Immature natural killer cell (primary cell): ENCODE measurements around the gene CNTN2. TPM values are rescaled to one million over a fixed set of nuclear protein-coding genes. Genes with fewer than 3 reads are reported as not detected.

Experiments used
- DNase-seq, 3 donors: peaks; one replicate each; pipeline ENCODE4 v3.0.0; 2022; ENCODE audit warnings: mixed read lengths in 1 of 3
- H3K27ac Mint-ChIP-seq, 6 donors: one replicate each; pipeline ENCODE4 v1.8.0; 2020; ENCODE audit warnings: mixed read lengths in 6 of 6, mild to moderate bottlenecking in 5 of 6, inconsistent platforms in 4 of 6, moderate library complexity in 3 of 6
- H3K27me3 Mint-ChIP-seq, 3 donors: one replicate each; pipeline ENCODE4 v1.8.0; 2020 to 2021; ENCODE audit warnings: low read depth in 3 of 3, mild to moderate bottlenecking in 3 of 3, mixed read lengths in 3 of 3, moderate library complexity in 3 of 3, inconsistent platforms in 1 of 3
- H3K36me3 Mint-ChIP-seq, 3 donors: one replicate each; pipeline ENCODE4 v1.8.0; 2020; ENCODE audit warnings: mixed read lengths in 3 of 3, inconsistent platforms in 2 of 3, mild to moderate bottlenecking in 2 of 3
- H3K4me1 Mint-ChIP-seq, 2 donors: one replicate each; pipeline ENCODE4 v1.8.0; 2020; ENCODE audit warnings: inconsistent platforms in 2 of 2, mild to moderate bottlenecking in 2 of 2, mixed read lengths in 2 of 2, moderate library complexity in 1 of 2
- H3K4me3 Mint-ChIP-seq, 5 donors: one replicate each; pipeline ENCODE4 v1.8.0; 2020; ENCODE audit warnings: mild to moderate bottlenecking in 5 of 5, mixed read lengths in 5 of 5, inconsistent platforms in 3 of 5, moderate library complexity in 3 of 5
- H3K9me3 Mint-ChIP-seq, 6 donors: one replicate each; pipeline ENCODE4 v1.8.0; 2020; ENCODE audit warnings: mild to moderate bottlenecking in 6 of 6, mixed read lengths in 6 of 6, inconsistent platforms in 4 of 6, moderate library complexity in 3 of 6
- polyA plus RNA-seq, 3 donors: library from polyadenylated mRNA; unstranded; fragments of 300-500 nt; fragmentation: Illumina TruSeq; gene quantifications; one replicate each; pipeline ENCODE4 v1.2.3, GENCODE V29; 2021

Gene CNTN2
- polyA plus RNA-seq, 3 donors from 2014 or later: not detected

DNA sequence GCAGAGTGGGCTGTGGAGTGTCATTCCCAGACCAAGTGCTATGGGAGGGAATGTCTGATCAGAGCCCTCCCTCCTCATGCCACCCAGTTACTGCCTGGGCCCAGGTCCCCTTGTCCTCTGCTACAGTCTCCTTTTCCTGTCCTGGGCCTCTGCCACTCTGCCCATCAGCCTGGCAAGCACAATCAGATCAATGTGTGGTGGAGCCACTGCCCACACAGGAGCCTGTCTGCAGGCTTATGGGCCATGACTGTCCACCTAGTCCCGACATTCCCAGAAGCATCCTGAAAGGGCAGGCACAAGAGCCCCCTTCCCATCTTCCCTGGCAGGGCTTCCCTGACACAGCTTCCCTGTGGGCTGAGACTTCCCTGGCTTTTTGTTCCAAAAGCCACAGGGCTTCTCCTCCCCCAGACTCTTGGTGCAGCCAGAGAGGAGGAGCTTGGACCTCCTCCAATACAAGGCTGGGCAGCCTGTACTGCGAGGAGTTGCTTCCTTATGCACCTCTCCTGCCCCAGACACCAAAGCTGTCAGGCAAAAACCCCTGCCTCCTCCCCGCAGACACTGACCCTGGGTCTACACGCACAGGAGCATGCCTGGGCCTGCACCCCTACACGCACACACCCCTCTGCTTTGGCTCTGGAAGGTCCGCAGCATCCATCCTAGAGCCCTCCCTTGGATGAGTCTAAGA lies 29.2 kb upstream of the CNTN2 start:
- H3K27ac Mint-ChIP-seq: no peak overlapping the region
- H3K4me3 Mint-ChIP-seq: no peak overlapping the region

DNA sequence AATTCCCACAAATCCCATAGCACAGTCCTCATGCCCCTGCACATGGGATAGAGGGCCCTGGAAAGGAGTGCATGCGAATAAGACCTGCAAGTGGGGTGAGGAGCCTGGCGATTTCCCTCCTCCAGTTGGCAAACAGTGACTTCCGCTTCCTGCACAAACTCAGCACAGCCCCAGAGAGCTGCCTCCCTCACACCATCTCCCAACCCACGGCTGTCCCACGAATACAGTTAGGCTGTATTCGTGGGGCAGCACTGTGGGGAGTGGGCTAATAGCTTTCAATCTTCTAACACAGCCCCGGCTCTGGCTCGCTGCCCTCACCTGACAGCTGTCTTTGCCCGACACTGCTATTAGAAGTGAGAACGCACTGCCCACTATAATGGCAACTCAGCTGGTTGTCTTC lies 28.2 kb upstream of the CNTN2 start:
- Mint-ChIP-seq H3K4me1 (no peaks in the 10 kb centered on the region), H3K4me3 (no peak overlapping the region), H3K27ac (no peak overlapping the region), H3K36me3 (no peaks in the 10 kb centered on the region), H3K27me3 (peaks cover 0 to 6% (median 2%) of the 10 kb centered on the region in 3 donors), H3K9me3 (no peaks in the 10 kb centered on the region)
- no peak for DNase-seq

More for the DNA sequence above, 29.2 kb upstream of the CNTN2 start:
- DNase-seq: no peak
- Mint-ChIP-seq H3K9me3 (no peaks in the 10 kb centered on the region), H3K27me3 (peaks cover 0 to 6% (median 3%) of the 10 kb centered on the region in 3 donors), H3K36me3 (no peaks in the 10 kb centered on the region), H3K4me1 (no peaks in the 10 kb centered on the region)

DNA sequence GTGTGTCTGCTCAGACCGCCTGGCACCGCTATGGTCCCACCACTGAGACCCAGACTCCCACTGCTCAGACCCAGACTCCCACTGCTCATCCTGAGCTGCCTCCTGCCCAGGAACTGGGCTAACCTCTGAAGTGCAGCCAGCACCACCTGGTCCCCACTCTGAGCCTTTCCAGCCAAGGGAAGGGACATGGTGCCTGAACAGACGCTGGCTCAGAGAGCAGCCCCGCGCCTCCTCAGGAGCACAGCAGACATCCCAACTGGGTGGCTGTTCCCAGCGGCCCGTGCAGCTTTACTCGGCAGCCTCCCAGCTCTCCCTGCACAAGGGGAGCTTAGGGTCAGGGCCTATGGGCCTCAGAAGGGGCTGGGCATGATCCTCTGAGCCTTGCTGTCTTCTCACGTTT lies 27.8 kb upstream of the CNTN2 start:
- Mint-ChIP-seq H3K36me3 (no peaks in the 10 kb centered on the region), H3K4me3 (no peak overlapping the region), H3K4me1 (no peaks in the 10 kb centered on the region), H3K27ac (no peak overlapping the region), H3K27me3 (peaks cover 0 to 6% (median 6%) of the 10 kb centered on the region in 3 donors), H3K9me3 (no peaks in the 10 kb centered on the region)
- DNase-seq: no peak

DNA sequence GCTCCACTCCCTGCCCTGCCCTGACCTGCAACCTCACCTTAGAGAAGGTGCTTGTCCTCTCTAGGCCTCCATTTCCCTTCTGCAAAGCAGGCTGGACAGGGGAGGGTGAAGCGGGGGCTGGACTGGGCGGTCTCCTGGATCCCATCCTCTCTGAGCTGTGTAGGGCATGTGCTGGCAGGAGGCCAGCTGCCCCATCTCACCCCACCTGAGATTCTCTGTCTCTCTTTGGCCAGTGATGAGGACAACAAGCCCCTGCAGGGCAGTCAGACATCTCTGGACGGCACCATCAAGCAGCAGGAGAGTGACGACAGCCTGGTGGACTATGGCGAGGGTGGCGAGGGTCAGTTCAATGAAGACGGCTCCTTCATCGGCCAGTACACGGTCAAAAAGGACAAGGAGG lies 26.9 kb upstream of the CNTN2 start:
- Mint-ChIP-seq H3K27me3 (peaks cover 0 to 9% (median 6%) of the 10 kb centered on the region in 3 donors), H3K36me3 (no peaks in the 10 kb centered on the region), H3K9me3 (no peaks in the 10 kb centered on the region), H3K27ac (no peak overlapping the region), H3K4me3 (no peak overlapping the region), H3K4me1 (no peaks in the 10 kb centered on the region)
- DNase-seq: no peak

DNA sequence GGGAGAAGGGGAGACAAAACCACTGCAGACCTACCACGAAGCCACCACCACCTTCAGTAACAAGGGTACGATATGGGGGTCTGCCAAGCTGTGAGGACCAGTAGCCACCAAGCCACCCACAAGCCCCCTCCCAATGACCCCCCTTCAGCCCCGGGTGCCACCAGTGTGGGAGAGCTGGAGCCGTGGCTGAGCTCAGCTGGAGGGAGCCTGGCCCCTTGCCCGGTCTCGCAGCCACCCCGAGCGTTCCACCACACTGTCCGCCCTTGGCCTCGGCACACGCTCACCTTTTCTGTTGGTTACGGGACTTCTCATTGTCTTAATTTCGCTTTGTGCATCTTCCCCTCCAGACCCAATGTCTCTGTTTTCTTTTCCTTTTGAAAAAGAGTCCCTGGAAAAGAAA lies 26.4 kb upstream of the CNTN2 start:
- H3K27ac Mint-ChIP-seq: no peak overlapping the region
- H3K9me3 Mint-ChIP-seq: no peaks in the 10 kb centered on the region
- no peaks in the 10 kb centered on the region for H3K36me3 Mint-ChIP-seq
- H3K27me3 Mint-ChIP-seq: peaks cover 0 to 9% (median 6%) of the 10 kb centered on the region in 3 donors
- H3K4me3 Mint-ChIP-seq: no peak overlapping the region
- no peak for DNase-seq
- no peaks in the 10 kb centered on the region for H3K4me1 Mint-ChIP-seq

DNA sequence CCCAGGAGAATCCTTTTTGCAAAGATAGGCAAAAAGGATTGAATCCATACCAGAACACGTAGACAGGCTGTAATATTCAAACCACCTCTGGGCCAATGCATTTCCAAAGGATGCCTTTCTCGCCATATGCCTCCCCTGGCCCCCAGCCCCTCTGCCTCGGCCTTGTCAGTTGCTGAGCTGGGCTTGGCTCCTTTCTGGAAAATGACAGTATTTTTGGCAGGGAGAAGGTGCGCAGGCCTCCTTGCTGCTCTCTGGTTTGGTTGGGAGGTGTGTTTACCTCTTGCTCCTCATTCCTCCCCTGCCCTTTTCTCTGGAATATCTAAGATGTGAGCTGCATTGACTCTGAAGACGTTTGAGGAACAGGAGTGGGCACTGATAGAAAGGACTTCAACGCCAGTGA lies 26.0 kb upstream of the CNTN2 start:
- H3K9me3 Mint-ChIP-seq: no peaks in the 10 kb centered on the region
- H3K27ac Mint-ChIP-seq: no peak overlapping the region
- no peaks in the 10 kb centered on the region for H3K36me3 Mint-ChIP-seq
- H3K4me3 Mint-ChIP-seq: no peak overlapping the region
- no peaks in the 10 kb centered on the region for H3K4me1 Mint-ChIP-seq
- no peak for DNase-seq
- H3K27me3 Mint-ChIP-seq: peaks cover 0 to 11% (median 6%) of the 10 kb centered on the region in 3 donors

DNA sequence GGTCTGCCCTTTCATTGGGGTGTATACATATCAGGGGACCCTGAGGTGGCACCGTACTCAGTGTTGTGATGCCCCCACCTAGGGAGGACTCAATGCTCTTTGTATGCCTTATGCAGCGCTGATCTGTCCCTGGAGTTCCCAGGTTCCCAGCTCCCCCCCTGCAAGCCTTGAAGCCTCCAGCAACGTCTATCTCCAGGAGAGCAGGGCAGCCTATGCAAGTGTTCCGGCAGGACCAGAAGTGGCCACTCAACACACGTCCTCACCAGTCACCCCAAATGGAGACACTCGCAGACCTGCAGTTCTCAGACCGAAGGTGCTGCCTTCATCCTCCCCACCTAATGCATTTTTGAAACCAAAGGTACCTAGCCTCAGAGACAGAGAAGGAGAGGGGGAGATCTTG lies 25.2 kb upstream of the CNTN2 start:
- Mint-ChIP-seq H3K27me3 (peaks cover 0 to 11% (median 6%) of the 10 kb centered on the region in 3 donors), H3K27ac (no peak overlapping the region), H3K36me3 (no peaks in the 10 kb centered on the region), H3K9me3 (no peaks in the 10 kb centered on the region), H3K4me3 (no peak overlapping the region), H3K4me1 (no peaks in the 10 kb centered on the region)
- DNase-seq: no peak

DNA sequence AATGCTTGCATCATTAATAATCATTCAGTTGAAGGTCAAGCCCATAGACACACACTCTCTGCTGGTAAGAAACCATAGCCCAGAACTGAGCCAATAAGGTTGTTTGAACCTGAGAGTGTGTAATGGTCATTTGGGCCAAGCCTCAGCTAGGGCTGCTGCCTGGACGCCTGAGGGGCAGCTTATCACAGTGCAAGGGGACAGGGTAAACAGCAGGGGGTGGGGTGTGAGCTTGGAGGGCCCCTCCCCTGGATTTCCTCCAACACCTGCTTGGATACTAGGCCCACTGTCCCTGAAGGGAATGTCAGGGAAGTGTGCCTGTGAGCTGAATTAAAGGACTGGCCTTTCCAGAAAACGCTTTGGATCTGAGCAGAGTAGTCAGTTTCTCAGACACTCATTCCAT lies 24.6 kb upstream of the CNTN2 start:
- H3K27me3 Mint-ChIP-seq: peaks cover 0 to 11% (median 6%) of the 10 kb centered on the region in 3 donors

DNA sequence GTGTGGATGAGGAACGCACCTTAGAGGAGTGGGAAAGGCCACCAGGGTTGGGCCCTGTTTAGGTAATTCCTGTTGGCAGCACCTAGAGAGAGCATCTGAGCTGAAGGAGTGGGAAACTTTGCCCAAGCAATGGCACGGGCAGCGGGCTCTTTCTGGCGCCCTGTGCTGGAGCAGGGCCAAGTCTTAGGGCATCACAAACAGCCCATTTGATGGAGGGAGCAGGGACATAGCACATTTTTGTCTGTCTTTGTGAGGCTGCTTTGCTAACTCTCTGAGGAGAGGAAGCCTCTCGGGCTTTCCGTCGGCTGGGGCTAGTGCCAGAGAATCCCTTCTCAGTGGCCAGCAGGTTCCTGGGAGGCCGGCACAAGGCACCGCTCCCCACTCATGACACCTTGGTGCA lies 22.5 kb upstream of the CNTN2 start:
- no peak overlapping the region for H3K27ac Mint-ChIP-seq
- no peaks in the 10 kb centered on the region for H3K4me1 Mint-ChIP-seq
- H3K4me3 Mint-ChIP-seq: no peak overlapping the region
- H3K9me3 Mint-ChIP-seq: no peaks in the 10 kb centered on the region
- no peak for DNase-seq
- peaks cover 0 to 14% (median 4%) of the 10 kb centered on the region in 3 donors for H3K27me3 Mint-ChIP-seq
- no peaks in the 10 kb centered on the region for H3K36me3 Mint-ChIP-seq

More for the DNA sequence above, 24.6 kb upstream of the CNTN2 start:
- Mint-ChIP-seq H3K27ac (no peak overlapping the region), H3K4me1 (no peaks in the 10 kb centered on the region), H3K4me3 (no peak overlapping the region), H3K36me3 (no peaks in the 10 kb centered on the region), H3K9me3 (no peaks in the 10 kb centered on the region)
- no peak for DNase-seq

DNA sequence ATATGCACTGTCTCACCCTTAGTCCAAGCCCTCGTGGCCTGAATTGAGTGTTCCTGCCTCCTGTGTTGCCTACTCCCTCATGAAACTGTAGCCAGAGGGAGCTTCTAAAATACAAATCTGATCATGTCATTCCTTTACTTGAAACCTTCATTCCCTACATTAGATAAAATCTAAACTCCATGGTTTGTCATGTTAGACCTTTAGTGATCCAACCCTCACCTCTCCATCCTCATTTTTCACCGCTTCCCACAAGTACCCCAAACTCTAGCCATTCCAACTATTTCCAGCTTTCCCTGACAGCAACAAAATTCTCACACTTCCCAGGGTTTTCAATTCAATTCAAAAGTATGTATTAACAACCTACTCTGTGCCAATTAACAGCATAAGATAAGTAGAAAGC lies 18.3 kb upstream of the CNTN2 start:
- Mint-ChIP-seq H3K27ac (no peak overlapping the region), H3K27me3 (peaks cover 0 to 18% (median 0%) of the 10 kb centered on the region in 3 donors), H3K9me3 (no peaks in the 10 kb centered on the region), H3K36me3 (no peaks in the 10 kb centered on the region), H3K4me3 (no peak overlapping the region), H3K4me1 (no peaks in the 10 kb centered on the region)
- DNase-seq: no peak

DNA sequence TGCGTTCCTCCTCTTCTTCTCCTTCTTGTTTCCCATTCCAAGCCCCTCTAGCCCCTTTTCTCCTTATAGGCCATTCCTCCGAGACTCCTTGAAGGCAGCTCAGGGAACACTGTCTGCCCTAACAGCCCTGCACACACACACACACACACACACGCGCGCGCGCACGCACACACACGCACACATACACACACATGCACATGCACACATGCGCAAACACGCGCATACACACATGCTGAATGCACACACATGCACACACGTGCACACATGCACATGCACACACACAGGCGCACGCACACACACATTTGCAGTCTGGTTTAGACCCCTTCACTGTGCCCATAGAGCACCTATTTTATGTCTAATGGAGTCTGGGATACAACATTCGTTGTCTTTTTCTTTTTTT lies 17.8 kb upstream of the CNTN2 start:
- Mint-ChIP-seq H3K27ac (no peak overlapping the region), H3K4me3 (no peak overlapping the region), H3K36me3 (no peaks in the 10 kb centered on the region), H3K27me3 (peaks cover 0 to 12% (median 1%) of the 10 kb centered on the region in 3 donors), H3K9me3 (no peaks in the 10 kb centered on the region), H3K4me1 (no peaks in the 10 kb centered on the region)
- no peak for DNase-seq

DNA sequence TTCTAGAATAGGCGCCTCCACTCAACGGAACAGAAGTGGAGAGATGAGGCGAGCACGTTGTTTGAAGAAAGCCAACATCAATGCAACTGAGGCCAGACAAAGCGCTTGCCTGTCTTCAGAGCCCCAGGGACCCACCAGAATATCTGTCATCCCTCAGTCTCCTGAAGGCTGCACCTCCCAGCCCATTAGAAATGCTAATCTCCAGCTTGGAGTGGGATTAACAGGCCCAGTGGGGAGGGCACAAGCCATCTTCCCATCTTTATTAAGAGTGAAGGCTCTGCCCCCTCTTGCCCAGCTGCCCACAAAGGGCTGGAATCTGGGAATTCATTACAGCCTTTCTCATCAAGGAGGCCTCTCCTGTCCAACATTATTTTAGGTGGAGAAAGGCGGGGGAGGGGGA lies 16.8 kb upstream of the CNTN2 start:
- no peaks in the 10 kb centered on the region for H3K36me3 Mint-ChIP-seq
- peaks cover 0 to 9% (median 5%) of the 10 kb centered on the region in 3 donors for H3K27me3 Mint-ChIP-seq
- no peaks in the 10 kb centered on the region for H3K9me3 Mint-ChIP-seq
- H3K4me3 Mint-ChIP-seq: no peak overlapping the region
- H3K4me1 Mint-ChIP-seq: no peaks in the 10 kb centered on the region
- DNase-seq: no peak
- no peak overlapping the region for H3K27ac Mint-ChIP-seq

DNA sequence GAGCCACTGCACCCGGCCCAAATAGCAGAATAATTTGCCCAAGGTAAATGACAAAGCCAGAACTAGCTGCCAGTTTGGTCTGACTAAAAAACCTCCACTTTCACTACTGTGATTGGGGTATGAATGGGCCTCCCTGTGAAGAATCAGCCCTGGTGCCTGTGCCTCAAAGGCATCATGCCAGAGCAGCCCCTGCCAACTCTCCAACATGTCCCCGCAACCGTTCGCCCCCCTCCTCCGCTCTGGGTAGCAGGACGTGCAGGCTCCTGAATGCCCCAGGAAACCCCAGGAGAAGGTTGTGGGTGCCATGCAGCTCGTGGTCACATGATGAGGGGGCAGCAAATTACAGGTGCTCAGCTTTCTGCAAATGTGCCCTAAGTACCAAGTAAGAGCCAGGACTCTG lies 14.6 kb upstream of the CNTN2 start:
- H3K27ac Mint-ChIP-seq: no peak overlapping the region
- H3K4me3 Mint-ChIP-seq: no peak overlapping the region
- no peak for DNase-seq
- H3K36me3 Mint-ChIP-seq: no peaks in the 10 kb centered on the region
- H3K27me3 Mint-ChIP-seq: peaks cover 2 to 7% (median 7%) of the 10 kb centered on the region in 3 donors
- no peaks in the 10 kb centered on the region for H3K9me3 Mint-ChIP-seq
- H3K4me1 Mint-ChIP-seq: no peaks in the 10 kb centered on the region

DNA sequence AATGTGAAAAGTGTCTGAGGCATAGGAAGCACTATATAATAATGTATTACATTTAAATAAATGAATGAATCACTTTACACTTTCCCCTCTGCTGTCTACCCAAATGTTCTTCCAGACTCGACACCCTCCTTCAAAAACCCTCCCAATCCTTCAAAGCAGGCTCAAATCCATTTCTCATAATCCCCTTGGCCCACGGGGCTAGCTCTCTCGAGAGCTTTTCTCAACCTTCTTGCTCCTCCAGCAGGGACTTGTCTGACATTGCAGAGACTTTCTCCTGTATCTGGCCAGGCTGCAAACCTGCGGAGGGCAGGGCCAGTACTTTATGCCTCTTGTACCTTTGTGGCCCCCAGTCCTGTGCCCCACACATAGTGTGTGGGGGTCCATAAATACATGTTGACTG lies 14.1 kb upstream of the CNTN2 start:
- no peak overlapping the region for H3K27ac Mint-ChIP-seq
- peaks cover 2 to 7% (median 7%) of the 10 kb centered on the region in 3 donors for H3K27me3 Mint-ChIP-seq
- no peak overlapping the region for H3K4me3 Mint-ChIP-seq
- H3K9me3 Mint-ChIP-seq: no peaks in the 10 kb centered on the region
- DNase-seq: no peak
- H3K36me3 Mint-ChIP-seq: no peaks in the 10 kb centered on the region
- no peaks in the 10 kb centered on the region for H3K4me1 Mint-ChIP-seq

DNA sequence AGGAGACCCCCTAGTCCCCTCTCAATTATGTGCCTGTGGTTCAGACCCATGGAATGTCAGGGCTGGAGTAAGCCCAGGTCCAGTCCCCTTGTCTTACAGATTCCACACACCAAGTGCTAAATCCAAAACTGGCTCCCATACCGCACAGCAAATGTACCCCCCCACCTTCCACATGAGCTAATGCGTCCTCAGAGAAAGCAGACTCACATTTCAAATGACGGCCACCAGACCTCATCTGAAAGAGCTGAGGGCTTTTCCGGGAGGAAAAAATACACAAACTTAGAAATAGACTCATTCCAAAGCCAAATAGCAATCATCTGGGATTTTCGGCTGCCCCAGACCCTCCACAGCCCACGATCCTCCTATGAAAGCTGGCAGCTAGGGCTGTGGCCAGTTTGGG lies 12.8 kb upstream of the CNTN2 start:
- Mint-ChIP-seq H3K27ac (no peak overlapping the region), H3K36me3 (no peaks in the 10 kb centered on the region), H3K9me3 (no peaks in the 10 kb centered on the region), H3K4me1 (no peaks in the 10 kb centered on the region), H3K27me3 (peaks cover 2 to 10% (median 4%) of the 10 kb centered on the region in 3 donors), H3K4me3 (no peak overlapping the region)
- DNase-seq: no peak
